B cell (primary cell): Measurements from ENCODE around the gene KRTAP21-3. TPM values are rescaled to one million over a fixed set of nuclear protein-coding genes. Genes with fewer than 3 reads are reported as not detected.

Experiments used
- ATAC-seq: fragments of 200-7000 bp; cut with Tn5 transposase; one replicate; pipeline ENCODE4 v1.10.0; 2021; ENCODE audit warnings: low read depth, mild to moderate bottlenecking, moderate number of reproducible peaks, moderate library complexity
- CTCF ChIA-PET: fragments of 350-600 bp; sonication (Branson Sonifier 250); formaldehyde crosslinking; loops from one replicate; lab custom pipeline; 2021; ENCODE audit warnings: antibody characterized with exemption, inconsistent platforms; lab: Charles Lee
- POLR2A ChIA-PET: fragments of 350-600 bp; sonication (Branson Sonifier 250); formaldehyde crosslinking; loops from one replicate; lab custom pipeline; 2021; ENCODE audit warnings: antibody characterized with exemption; lab: Charles Lee
- DNase-seq: peaks from one replicate; pipeline ENCODE4 v3.0.0; 2013
- H2AFZ ChIP-seq: 2 replicates; pipeline ENCODE4 v1.6.1; 2012; ENCODE audit warnings: mild to moderate bottlenecking, low read depth, low read length; ENCODE audit not compliant: insufficient read depth, poor library complexity, severe bottlenecking
- H3K27ac ChIP-seq, 2 donors: 1 replicate in 1 of 2; 2 replicates in 1 of 2; pipeline ENCODE4 v1.5.1; 2012 to 2013; ENCODE audit warnings: low read length in 2 of 2, mild to moderate bottlenecking in 2 of 2, moderate library complexity in 1 of 2
- H3K27me3 ChIP-seq, 4 experiments: fragments of 200-600 bp in 1 of 4; sonication (generic) in 1 of 4; replicated peaks in 1 of 4; 1 replicate in 2 of 4; 2 replicates in 2 of 4; pipeline versions ENCODE4 v1.6.1 to v1.7.0; 2013 to 2016; ENCODE audit warnings: low read length in 3 of 4, mild to moderate bottlenecking in 2 of 4, mixed read lengths in 1 of 4, moderate library complexity in 1 of 4; ENCODE audit not compliant: insufficient read depth in 4 of 4, control insufficient read depth in 3 of 4; ENCODE audit errors: control extremely low read depth in 1 of 4
- H3K36me3 ChIP-seq, 2 experiments: replicated peaks in 1 of 2; 1 replicate in 1 of 2; 2 replicates in 1 of 2; pipeline versions ENCODE4 v1.6.1 to v1.7.1; 2013; ENCODE audit warnings: low read length in 1 of 2; ENCODE audit not compliant: insufficient read depth in 2 of 2, control insufficient read depth in 1 of 2; ENCODE audit errors: control extremely low read depth in 1 of 2, extremely low read depth in 1 of 2
- H3K4me1 ChIP-seq, 2 donors: fragments of 200-600 bp in 1 of 2; sonication (generic) in 1 of 2; 1 replicate in 1 of 2; 2 replicates in 1 of 2; pipeline versions ENCODE4 v1.5.1 to v1.6.1; 2013 to 2017; ENCODE audit warnings: low read length in 2 of 2; ENCODE audit not compliant: control insufficient read depth in 2 of 2, insufficient read depth in 2 of 2
- H3K4me2 ChIP-seq: replicated peaks from 2 replicates; pipeline ENCODE3; 2012; ENCODE audit warnings: mild to moderate bottlenecking, low read depth, low read length; ENCODE audit not compliant: poor library complexity, severe bottlenecking
- H3K4me3 ChIP-seq, 5 experiments: fragments of 200-600 bp in 1 of 5; sonication (generic) in 1 of 5; 1 replicate in 3 of 5; 2 replicates in 2 of 5; pipeline versions ENCODE4 v1.5.1 to v1.7.0; 2011 to 2016; ENCODE audit warnings: low read length in 4 of 5, mild to moderate bottlenecking in 4 of 5, low read depth in 2 of 5, control low read depth in 1 of 5, moderate library complexity in 1 of 5; ENCODE audit not compliant: insufficient read depth in 1 of 5; ENCODE audit errors: control extremely low read depth in 1 of 5, extremely low read depth in 1 of 5
- H3K79me2 ChIP-seq: fragments of 200-600 bp; sonication (generic); one replicate; pipeline ENCODE4 v1.6.0; 2016; ENCODE audit warnings: low read length; ENCODE audit not compliant: control insufficient read depth, insufficient read depth
- H3K9ac ChIP-seq: fragments of 200-600 bp; sonication (generic); 2 replicates; pipeline ENCODE4 v1.6.1; 2017; ENCODE audit warnings: mild to moderate bottlenecking, low read length, moderate library complexity
- H3K9me3 ChIP-seq, 3 donors: one replicate each; pipeline versions ENCODE4 v1.6.1 to v1.7.1; 2013; ENCODE audit warnings: low read length in 2 of 3; ENCODE audit not compliant: control insufficient read depth in 2 of 3, insufficient read depth in 1 of 3; ENCODE audit errors: control extremely low read depth in 1 of 3
- H4K20me1 ChIP-seq: 2 replicates; pipeline ENCODE4 v1.6.0; 2012; ENCODE audit warnings: mild to moderate bottlenecking, low read length; ENCODE audit not compliant: insufficient read depth, control insufficient read depth, poor library complexity, severe bottlenecking
- H3K27ac Mint-ChIP-seq: one replicate; pipeline ENCODE4 v1.8.0; 2021; ENCODE audit warnings: mixed read lengths
- H3K27me3 Mint-ChIP-seq: one replicate; pipeline ENCODE4 v1.8.0; 2021; ENCODE audit warnings: mixed read lengths
- H3K4me1 Mint-ChIP-seq: one replicate; pipeline ENCODE4 v1.8.0; 2021; ENCODE audit warnings: mixed read lengths
- H3K4me3 Mint-ChIP-seq: one replicate; pipeline ENCODE4 v1.8.0; 2021; ENCODE audit warnings: mixed read lengths
- H3K9me3 Mint-ChIP-seq: one replicate; pipeline ENCODE4 v1.8.0; 2022; ENCODE audit warnings: mixed read lengths; ENCODE audit not compliant: insufficient read depth
- EZH2 ChIP-seq: IDR thresholded peaks from 2 replicates; pipeline ENCODE4 v1.6.1; 2012; ENCODE audit warnings: borderline replicate concordance, low read depth, mild to moderate bottlenecking, moderate library complexity, low read length; ENCODE audit not compliant: insufficient read depth, poor library complexity, severe bottlenecking
- whole genome bisulfite sequencing: methylation state at CpG from one replicate; pipeline ENCODE4 v1.1.5; 2013; ENCODE audit warnings: missing lambda C conversion rate; ENCODE audit not compliant: insufficient coverage; 5-methylcytosine and 5-hydroxymethylcytosine counted together
- intact Hi-C: fragments of 100-400 bp; cut with micrococcal nuclease; formaldehyde crosslinking; loops from one replicate; pipeline ENCODE4 v1.10.0; 2022
- polyA plus RNA-seq: library from polyadenylated mRNA; depleted of rRNA; stranded (reverse); fragments of >200 nt; gene quantifications from 2 replicates; pipeline ENCODE4 v1.2.3, GENCODE V29; 2012
- total RNA-seq, 2 donors: library from RNA; stranded (reverse); fragments of 120-200 nt in 1 of 2; gene quantifications; 1 replicate in 1 of 2; 2 replicates in 1 of 2; pipeline versions ENCODE4 v1.2.3 to v1.2.4, GENCODE V29; 2013 to 2022
- TF ChIP-seq, protein P1 (sequence below): fragments of 200-600 bp; IDR thresholded peaks from one replicate; pipeline ENCODE4 v1.8.0; 2022; ENCODE audit warnings: antibody characterized with exemption, mild to moderate bottlenecking

Gene KRTAP21-3
- total and polyA plus RNA-seq, 2 donors (not counting 1 experiment from before 2014, with no cell fraction given), result not detected

DNA sequence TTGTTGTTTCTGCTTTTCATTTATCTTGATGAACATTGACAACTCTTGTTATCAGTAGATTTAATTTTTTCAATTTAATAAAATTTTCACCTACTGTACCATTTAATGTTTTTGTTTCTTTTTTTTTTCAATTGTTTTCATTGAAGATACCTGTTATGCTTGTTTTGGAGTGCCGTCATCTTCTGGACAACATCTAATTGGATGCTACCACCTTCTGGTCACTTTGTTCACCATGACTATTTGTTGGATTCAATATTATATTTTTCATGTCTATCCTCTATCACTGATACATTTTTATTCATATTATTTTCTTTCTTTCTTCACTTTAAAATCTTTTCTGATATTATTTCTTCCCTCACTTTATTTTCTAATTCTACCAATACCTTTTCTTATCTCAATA is 14.4 kb upstream of the KRTAP21-3 start:
- TF ChIP-seq EZH2, result no peak
- TF ChIP-seq, protein P1, sequence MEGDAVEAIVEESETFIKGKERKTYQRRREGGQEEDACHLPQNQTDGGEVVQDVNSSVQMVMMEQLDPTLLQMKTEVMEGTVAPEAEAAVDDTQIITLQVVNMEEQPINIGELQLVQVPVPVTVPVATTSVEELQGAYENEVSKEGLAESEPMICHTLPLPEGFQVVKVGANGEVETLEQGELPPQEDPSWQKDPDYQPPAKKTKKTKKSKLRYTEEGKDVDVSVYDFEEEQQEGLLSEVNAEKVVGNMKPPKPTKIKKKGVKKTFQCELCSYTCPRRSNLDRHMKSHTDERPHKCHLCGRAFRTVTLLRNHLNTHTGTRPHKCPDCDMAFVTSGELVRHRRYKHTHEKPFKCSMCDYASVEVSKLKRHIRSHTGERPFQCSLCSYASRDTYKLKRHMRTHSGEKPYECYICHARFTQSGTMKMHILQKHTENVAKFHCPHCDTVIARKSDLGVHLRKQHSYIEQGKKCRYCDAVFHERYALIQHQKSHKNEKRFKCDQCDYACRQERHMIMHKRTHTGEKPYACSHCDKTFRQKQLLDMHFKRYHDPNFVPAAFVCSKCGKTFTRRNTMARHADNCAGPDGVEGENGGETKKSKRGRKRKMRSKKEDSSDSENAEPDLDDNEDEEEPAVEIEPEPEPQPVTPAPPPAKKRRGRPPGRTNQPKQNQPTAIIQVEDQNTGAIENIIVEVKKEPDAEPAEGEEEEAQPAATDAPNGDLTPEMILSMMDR, result no peak
- no peak overlapping the region for H3K4me2 ChIP-seq
- no peaks in the 10 kb centered on the region for H3K36me3 ChIP-seq
- H4K20me1 ChIP-seq, result no peaks in the 10 kb centered on the region
- WGBS, result no CpG with 5 or more reads among the region's 1 CpG
- Mint-ChIP-seq H3K4me1 (no peaks in the 10 kb centered on the region), H3K27me3 (no peaks in the 10 kb centered on the region), H3K9me3 (peaks cover 4% of the 10 kb centered on the region), H3K4me3 (no peak overlapping the region), H3K27ac (no peak overlapping the region)
- no peak overlapping the region for H3K27ac ChIP-seq
- CTCF ChIA-PET, result no interaction called here
- H3K9me3 ChIP-seq, result no peaks in the 10 kb centered on the region
- ATAC-seq (no peak), DNase-seq (no peak)
- no peak overlapping the region for H3K9ac ChIP-seq
- H3K27me3 ChIP-seq, result no peaks in the 10 kb centered on the region
- POLR2A ChIA-PET, result no interaction called here
- no peak overlapping the region for H2AFZ ChIP-seq
- no peaks in the 10 kb centered on the region for H3K79me2 ChIP-seq
- no peak overlapping the region for H3K4me3 ChIP-seq
- H3K4me1 ChIP-seq, result no peaks in the 10 kb centered on the region
- intact Hi-C loops, result no loop called here

DNA sequence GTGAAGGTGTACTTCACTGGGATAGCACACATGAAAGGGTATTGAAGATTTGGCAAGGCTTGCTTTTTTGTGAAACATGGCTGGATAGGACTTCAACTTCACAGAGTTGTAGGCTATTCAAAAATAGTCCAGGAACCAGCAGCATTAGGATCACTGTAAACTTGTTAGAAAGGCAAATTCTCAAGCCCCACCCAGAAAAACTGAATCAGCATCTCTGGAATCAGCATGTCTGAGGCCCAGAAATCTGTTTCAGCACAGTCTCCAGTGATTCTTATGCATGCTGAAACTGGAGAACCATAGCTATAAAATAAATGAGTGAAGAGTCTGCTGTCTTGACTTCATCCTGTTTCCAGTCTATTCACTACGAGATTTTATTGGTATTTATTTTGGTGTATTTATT is 8.1 kb upstream of the KRTAP21-3 start:
- ChIA-PET CTCF (no interaction called here), POLR2A (no interaction called here)
- WGBS, result no CpG with 5 or more reads among the region's 1 CpG
- H3K27ac Mint-ChIP-seq, result no peak overlapping the region
- intact Hi-C loops, result no loop called here
- H3K9me3 Mint-ChIP-seq, result peaks cover 4% of the 10 kb centered on the region
- Histone ChIP-seq H3K4me2 (no peak overlapping the region), H3K9me3 (peaks cover 0 to 2% (median 0%) of the 10 kb centered on the region in 3 donors), H3K79me2 (no peaks in the 10 kb centered on the region), H3K36me3 (no peaks in the 10 kb centered on the region), H3K27ac (no peak overlapping the region), H3K4me1 (no peaks in the 10 kb centered on the region), H2AFZ (no peak overlapping the region), H3K9ac (no peak overlapping the region), H3K4me3 (no peak overlapping the region), H3K27me3 (no peaks in the 10 kb centered on the region), H4K20me1 (no peaks in the 10 kb centered on the region)
- TF ChIP-seq, protein P1, result no peak
- no peak for TF ChIP-seq EZH2
- no peaks in the 10 kb centered on the region for H3K4me1 Mint-ChIP-seq
- ATAC-seq (no peak), DNase-seq (no peak)
- no peak overlapping the region for H3K4me3 Mint-ChIP-seq
- no peaks in the 10 kb centered on the region for H3K27me3 Mint-ChIP-seq
